ENCODE measurements around the gene PLK1.

DNA sequence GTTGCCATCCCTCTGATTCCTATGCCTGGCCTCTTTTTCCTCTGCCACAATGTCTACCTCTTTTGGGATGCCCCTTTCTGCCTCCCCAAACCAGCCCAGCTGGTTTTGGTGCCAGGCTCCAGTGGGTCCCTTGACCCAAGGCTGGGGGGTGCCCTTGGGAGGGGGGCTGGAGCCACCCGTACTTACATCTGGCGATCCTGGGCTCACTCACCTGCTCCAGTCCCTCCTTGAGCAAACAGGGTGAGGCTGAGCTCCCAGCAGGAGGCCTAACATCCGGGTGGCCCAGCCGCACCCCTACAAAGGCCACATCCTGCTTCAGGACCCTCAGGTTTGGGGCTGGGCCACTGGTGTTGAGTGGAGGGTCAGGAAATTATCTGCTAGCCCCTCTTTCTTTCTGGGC lies 33.1 kb downstream of the PLK1 start:
- TF ChIP-seq CTCF (IDR thresholded peaks at IDR 0.05; ENCODE audit: poor library complexity) (no peak), EZH2 (IDR thresholded peaks at IDR 0.05; ENCODE audit: borderline replicate concordance) (no peak)

Data from hepatocyte (in vitro differentiated cells).